Fibroblast of skin of abdomen (primary cell): Measurements from ENCODE around the gene GPR101. TPM values are rescaled to one million over a fixed set of nuclear protein-coding genes. Genes with fewer than 3 reads are reported as not detected.
A peak's percentile ranks its signal among the peaks of the same experiment; 100 is the strongest.

Experiments used
- DNase-seq: peaks from one replicate; pipeline ENCODE4 v3.0.0-alpha.2; 2013
- polyA plus RNA-seq, 2 experiments: library from polyadenylated mRNA; unstranded; fragments of 120-200 nt; gene quantifications; one replicate each; pipeline ENCODE4 v1.2.1, GENCODE V29; 2013; ENCODE audit not compliant: insufficient read length in 2 of 2

The GPR101 gene, protein sequence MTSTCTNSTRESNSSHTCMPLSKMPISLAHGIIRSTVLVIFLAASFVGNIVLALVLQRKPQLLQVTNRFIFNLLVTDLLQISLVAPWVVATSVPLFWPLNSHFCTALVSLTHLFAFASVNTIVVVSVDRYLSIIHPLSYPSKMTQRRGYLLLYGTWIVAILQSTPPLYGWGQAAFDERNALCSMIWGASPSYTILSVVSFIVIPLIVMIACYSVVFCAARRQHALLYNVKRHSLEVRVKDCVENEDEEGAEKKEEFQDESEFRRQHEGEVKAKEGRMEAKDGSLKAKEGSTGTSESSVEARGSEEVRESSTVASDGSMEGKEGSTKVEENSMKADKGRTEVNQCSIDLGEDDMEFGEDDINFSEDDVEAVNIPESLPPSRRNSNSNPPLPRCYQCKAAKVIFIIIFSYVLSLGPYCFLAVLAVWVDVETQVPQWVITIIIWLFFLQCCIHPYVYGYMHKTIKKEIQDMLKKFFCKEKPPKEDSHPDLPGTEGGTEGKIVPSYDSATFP
- not detected for polyA plus RNA-seq (2013, experiment 1 of 2; ENCODE audit: insufficient read length)
- not detected for polyA plus RNA-seq (2013, experiment 2 of 2; ENCODE audit: insufficient read length)

DNA sequence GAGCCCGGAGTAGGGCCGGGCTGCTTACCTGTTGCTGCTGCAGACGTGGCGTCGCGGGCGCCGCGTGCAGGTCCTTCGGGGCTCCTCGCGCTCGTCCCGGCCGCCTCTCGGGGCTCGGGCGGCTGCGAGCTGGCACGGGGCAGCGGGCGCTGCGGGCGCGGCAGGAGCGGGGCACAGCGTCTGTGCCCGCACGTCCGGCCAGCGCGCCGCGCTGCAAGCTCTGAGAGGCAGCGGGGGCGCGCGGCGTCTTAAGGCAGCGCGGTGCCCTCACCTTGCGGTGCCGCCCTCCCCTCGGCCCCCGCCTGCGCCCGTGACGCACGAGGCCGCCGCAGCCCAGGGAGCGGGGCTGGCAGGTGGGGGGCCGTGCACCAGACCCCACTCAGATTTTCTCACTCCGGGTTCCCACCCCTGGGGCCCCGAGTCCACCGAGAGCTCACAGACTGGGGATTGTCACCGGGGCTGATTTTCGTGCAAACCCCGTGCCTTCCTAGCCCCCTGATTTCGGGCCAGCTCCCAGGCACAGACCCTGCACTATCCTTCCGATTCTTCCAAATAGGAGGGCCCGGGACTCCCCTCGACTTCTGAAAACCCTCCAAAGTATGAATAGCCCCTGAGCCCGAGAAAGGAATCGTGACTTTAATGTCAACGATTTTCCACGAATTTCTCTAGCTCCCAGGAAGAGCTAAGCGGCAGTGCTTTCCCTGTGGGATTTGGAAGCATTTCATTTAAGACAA, at the start of gene GPR101:
GPR101 (minus strand) TSS at position 222 of the 734 bp plus-strand sequence. CDS start 2,321 bp downstream, outside the sequence.
- no peak for DNase-seq

DNA sequence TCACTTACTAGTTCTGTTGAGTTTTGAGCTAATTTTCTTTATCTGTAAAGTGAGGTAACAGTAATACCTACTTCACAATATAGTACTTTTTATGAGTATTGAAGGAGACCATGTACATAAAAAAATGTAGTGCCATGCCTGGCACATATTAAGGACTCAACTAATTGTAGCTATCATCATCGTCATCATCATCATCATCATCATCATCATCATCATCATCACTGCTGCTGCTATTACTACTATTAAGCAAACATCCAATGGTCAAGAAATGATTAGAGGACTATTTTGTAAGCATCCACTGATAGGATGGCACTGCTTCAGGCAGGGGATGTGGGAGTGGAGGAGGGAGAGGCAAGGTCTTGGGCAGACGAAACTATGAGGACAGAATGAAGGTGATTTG, 47.4 kb upstream of the GPR101 start:
- no peak for DNase-seq

DNA sequence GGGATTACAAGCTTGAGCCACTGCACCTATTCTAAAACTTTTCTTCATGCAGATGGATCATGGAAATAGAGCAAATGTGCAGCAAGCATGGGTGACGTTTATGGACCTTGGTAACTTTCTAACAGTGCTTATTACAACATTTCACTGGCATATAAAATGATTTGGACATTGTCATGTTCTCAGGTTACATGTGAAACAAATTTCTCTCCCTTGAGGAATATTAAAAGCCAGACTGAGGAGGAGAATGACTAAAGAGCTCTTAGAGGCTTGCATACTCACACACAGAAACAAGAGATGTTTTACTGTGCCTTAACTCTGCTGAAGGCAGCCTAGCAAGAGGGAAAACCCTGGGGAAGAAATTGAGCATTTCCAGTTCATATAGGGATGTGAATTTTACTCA, 38.6 kb upstream of the GPR101 start:
- no peak for DNase-seq

DNA sequence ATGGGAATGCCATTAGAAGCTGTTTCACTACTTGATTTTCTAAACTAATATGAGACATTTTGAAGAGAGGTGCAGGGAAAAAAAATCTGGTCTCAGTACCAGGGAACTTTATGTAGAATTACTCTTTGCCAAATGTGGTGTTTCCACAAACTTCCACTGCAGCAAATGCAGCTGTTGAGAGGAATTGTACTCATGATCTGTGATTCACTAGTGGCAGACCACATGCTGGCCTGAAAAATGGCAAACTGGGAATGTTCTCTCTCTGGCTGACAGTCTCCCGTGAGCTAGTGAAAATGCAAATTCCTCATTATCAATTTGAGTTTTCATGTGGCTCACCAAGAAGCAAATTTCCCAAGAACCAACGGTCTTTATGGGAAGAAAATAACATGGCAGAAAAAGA, 37.8 kb upstream of the GPR101 start:
- DNase-seq = no peak

DNA sequence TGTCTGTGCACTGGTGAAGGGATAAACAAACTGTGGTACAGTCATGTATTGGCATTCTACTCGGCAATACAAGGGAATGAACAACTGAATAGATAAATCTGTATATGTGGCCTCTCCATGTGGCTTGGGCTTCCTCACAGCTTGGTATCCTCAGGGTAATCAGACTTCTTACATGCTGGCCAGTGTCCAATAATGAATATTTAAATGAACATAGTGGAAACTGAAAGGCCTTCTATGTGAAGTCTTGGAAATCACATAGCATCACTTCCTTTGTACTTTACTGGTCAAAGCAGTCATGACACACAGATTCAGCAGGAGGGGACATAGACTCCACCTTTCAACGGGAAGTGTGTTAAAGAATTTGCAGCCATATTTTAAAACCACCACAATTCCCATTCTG, 33.4 kb upstream of the GPR101 start:
- DNase-seq = no peak

DNA sequence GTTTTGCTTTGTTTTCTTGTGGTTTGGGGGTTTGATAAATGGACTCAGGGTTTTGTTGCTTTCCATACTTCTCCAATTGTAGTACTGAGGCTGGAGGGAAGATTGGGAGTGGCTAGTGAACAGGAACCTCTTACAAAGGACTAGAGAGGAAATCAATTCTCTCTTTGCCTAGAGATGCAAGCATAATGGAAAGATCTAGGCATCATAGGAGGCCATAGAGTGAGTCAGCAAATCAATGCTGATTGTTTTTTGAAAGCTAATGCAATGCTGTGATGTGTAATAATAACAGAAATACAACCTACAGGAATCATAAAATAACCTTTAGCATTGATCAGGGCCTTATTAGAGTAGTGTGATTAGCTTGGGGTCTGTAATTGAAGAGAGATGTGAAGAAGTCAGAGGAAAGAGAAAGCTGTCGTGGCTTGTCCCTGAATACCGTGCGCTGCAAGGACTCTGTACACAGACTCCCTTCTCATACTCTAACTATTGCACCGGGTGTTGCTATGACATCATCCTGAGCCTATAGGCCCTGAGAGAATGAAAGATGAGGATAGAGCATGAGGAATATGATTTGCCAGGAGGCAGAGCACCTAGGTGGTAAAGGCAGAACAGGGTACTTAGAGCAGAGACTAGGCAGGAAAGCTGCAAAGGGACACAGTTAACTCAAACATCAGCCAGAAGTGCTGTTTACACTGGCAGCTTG, 29.3 kb upstream of the GPR101 start:
- no peak for DNase-seq

DNA sequence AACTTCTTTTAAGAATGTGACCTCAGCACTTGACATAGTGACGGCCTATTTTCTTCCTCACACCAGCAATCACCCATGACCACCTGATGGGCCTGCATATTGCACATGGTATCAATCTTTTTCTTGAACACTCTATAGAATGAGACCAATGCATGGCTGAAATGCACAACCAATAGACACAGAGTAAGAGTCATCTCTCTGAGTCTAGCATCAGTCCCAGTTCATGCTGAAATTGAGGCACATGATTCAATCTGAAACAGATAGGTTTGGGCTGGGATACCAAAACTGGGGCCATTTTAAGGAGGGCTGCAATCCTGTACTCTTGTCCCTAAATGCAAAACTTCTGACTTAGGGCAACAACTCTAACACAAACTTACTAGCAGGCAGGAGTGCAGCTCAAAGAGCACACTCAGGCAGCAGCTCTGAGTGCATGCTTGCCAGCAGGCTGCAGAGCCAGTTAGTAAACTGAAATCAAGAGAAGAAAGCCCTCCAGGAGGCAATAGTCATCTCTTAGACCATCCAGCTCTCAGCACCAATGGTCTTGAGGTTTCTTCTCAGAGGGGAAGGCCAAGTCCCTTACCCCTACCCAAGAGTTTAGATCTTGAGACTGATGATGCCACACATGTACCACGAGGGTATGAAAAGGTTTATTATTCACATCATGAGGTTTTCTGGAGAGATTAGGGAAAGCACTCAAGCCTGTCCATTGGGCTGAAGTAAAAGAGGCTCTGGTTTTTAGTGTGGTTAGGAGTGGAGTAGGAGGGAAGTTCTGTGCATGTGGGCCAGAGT, 24.7 kb upstream of the GPR101 start:
- DNase-seq = no peak

DNA sequence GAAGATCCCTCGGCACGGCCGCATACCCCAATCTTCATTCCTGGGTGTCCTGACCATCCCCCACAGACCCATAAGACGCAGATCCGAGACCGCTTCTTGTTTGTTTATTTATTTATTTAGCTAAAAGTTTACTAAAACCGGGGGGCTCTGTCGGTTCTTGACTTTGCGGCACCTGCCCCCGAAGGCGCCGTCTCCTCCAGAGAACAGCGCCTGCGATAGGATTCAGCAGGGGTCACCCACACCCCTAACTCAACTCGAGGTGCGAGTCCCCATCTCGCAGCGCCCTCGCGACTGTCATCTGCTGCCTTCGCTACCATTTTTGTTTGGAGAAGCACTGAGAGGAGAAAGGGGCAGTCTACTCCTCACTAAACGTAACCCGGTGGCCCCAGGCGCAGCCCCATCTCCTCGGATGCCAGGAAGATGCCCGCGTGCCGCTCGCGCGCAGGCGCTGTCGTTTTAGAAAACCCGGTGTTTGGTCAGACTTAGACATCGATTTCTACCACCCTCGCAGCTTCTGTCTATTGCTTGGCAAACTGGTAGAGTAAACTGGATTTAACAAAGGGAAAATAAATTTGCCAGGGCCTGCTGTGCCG, 18.9 kb upstream of the GPR101 start:
- DNase-seq = no peak

DNA sequence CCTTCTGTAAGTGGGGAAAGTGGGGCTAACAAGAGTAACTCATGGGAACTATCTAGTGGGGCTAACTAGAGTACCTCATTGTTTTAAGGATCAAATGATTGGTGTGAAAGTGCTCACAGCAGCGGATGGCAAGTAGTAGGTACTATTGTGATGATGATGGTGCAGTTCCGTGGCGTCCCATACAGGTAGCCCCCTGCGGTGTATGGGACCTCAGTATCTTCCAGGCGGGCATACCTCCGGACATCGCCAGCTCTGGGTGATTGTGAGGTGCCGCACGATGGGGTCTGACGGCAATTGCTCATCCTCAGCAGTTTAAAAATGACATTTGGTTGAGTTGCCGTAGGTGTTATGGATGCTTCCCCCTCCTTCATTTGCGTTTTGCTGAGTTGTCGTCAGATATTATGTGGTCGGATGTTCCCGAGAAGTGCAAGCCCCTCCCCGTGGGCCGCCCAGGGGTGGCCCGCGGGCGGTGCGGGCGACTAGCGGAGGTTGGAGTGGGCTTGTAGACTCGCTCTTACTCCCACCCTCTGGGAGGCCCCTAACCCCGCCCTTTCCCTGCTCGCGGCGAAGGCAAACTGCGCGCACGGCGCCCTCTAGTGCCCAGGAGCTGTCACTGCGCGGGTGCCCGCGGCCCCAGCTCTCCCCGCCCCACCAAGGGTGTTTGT, 18.3 kb upstream of the GPR101 start:
- peak; percentile 48 for DNase-seq

DNA sequence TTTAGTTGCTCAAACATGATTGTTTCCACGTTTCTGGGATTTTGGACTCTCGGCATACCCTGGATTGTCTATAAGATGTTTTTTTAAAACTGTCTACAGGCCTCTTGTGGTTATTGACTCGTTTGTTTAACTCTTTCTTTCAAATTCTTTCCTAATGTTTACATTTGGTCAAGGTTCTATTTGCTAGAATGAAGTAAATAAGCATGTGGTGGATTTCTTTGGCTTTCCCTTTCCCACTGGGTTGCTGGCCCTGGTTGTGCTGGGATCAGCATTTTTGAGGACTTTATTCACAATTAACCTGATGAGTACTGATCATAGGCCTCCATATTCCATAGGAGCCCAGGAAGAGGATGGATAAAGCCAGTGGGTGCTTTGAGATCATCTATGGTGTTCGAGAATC, 11.1 kb upstream of the GPR101 start:
- DNase-seq = no peak

DNA sequence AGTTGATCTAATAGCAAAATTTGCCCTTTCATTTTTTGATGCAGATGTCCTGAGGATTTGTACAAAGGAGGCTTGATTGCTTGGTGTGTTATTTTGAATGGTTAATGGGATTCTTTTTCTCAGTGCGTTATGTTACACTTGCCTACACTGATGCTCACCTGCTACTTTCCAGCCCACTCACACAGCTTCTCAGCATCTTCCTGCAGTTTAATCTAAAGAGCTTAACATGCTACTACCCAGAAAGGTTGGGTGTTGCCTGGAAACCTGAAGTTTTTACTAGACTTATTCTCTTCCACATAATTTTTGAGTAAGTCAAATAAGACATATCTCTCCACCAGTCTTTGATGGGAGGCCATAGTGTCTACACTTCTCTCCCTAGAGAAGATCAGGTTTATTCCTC, 9.9 kb upstream of the GPR101 start:
- DNase-seq = no peak

DNA sequence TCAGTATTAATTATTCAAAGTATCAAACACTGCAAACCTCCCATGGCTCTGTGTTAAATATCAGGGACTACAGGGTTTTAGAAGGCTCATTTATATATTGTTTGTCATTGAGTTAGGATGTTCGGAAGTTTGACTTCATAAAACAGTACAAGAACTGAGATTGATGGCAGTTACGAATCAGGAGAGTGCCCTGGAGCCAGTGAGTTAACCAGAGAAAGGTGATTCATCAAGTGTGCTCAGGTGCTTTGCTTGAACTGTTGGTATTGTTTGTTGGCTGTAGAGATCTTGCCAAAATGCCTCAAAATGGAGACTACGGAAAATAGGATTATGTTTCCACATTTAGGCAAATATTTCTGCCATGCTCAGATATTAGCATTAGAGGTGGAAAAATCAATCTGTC, 7.5 kb upstream of the GPR101 start:
- DNase-seq = no peak

DNA sequence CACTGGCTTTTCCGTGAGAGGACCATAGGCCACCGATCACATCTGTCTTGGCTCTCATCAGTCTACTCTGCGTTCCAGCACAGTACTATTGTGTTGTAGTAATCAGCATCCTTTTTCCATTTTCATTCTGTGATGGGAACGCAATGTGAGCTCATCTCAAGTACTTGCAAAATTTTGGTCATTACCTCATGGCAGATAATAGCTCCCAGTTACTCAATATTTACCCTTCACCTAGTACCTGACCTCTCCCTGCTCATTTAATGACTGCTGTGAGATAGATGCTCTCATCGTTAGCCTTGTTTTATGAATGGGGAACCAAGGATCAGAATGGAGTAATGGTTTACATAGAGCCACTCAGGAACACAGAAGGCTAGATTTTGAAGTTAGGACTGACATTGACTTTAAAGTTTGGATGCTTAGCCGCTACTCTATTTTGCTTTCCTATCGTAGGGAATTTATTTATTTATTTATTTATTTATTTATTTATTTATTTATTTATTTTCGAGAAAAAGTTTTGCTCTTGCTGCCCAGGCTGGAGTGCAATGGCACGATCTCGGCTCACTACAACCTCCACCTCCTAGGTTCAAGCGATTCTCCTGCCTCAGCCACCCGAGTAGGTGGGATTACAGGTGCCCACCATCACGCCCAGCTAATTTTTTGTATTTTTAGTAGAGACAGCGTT, 6.5 kb upstream of the GPR101 start:
- no peak for DNase-seq

DNA sequence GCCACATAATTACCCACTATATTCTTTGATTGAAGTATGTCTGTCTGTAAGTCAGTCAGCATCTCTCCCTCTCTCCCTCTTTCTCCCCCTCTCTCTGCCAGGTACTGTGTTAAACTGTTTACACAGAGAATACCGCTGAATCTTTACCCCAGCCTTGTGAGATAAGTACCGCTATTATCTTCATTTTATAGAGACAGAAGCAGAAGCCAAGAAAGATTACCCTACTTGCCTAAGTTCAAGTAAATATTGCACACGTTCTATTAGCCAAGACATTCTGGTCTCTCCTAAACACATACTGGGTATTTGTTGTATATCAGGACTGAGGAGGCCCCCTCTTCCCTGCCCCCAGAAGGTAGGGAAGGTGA, 695 bp upstream of the GPR101 start:
- DNase-seq = no peak

DNA sequence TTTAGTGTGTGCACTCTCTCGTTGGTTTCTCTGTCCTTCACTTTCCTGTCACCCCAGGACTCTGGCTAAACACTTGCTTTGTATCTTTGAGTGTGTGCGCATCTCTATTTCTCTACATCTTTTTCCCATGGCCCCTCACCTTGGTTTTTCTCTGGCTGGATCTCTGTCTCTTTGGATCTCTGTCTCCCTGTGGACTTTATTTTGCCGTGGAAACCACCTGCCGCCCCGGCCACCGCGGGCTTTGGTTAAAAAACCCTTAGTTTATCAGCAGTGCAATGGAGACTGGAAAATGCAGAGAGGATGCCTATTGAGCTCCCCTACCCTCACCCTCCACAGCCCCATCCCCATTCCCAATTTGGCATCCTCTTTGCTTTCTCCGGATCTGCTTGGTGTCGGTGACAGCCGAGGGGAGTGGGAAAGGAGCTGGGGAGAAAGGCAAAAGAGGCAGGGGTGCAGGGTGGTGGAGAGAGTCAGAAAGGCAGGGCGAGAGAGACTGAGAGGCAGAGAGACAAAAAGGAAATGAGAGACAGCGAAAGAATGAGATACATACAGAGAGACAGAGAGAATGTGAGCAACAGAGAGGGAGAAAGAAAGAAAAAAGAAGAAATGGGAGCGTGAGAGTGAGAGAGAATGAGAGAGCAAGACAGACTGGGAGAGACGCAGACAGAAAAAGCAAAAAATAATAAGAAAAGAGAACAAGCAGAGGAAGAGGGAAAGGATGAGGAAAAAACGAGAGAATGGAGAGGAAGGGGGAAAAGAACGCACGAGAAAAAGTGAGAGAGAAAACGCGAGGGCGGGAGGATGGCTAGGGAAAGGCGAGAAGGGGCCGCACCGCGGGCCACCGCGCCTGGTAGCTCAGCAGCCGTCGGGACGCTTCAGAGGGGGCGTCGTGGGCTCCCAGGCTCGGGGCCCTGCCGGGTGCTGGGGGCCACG, 688 bp downstream of the GPR101 start:
- no peak for DNase-seq

DNA sequence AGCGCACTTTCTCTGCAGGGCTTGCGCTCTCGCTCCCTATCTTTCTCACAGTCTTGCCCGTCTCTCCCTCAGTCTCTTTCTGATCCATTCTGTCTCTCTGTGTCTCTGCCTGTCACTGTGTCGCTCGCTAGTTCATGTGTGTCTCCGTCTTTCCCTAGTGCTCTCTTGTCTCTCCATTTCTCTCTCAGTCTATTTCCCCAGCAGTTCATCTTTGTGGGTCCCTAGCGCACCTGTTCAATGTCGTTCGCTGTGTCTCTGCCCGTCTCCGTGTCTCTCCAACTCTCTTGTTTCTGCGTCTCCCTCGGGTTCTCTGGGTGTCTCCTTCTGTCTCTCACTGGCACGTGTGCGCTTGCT, 1.5 kb downstream of the GPR101 start:
- DNase-seq = no peak

DNA sequence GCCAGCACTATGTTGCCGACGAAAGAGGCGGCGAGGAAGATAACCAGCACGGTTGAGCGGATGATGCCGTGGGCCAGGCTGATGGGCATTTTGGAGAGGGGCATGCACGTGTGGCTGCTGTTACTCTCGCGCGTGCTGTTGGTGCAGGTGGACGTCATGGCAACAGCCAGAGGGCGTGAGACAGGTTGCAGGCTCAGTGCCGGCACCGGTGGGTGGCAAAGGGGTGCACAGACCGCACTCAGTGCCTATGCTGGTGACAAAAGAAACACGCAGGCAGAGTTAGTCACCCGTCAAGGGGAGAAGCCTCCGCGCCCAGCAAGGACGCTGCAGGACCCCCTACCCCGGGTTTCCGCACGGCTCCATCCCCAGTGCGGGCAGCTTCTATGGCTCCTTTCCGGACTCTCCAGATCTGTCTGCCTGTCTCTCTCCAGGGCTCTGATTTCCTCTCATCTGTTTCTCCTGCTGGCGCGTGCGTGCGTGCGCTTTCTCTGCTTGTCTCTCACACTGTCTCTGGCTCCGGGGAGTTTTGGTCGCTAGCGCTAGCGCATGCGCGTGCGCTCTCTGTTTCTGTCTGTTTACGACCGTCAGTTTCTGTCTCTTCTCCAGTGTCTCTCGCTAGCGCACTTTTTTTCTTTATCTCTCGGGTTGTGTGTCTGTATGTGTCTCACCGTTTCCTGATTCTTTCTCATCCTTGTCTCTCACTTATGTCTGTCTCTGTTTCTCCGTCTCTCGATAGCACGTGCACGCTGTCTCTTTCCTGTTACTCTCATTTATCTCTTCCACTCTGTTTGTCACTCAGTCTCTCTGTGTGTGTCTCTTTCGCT, 2.1 kb downstream of the GPR101 start:
- peak; percentile 38 for DNase-seq

DNA sequence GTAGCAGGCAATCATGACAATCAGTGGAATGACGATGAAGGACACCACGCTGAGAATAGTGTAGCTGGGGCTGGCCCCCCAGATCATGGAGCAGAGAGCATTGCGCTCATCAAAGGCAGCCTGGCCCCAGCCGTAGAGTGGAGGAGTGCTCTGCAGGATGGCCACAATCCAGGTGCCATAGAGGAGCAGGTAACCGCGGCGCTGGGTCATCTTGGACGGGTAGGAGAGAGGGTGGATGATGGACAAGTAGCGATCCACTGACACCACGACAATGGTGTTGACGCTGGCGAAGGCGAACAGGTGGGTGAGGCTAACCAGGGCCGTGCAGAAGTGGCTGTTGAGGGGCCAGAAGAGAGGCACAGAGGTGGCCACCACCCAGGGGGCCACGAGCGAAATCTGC, 2.8 kb downstream of the GPR101 start:
- DNase-seq = no peak

DNA sequence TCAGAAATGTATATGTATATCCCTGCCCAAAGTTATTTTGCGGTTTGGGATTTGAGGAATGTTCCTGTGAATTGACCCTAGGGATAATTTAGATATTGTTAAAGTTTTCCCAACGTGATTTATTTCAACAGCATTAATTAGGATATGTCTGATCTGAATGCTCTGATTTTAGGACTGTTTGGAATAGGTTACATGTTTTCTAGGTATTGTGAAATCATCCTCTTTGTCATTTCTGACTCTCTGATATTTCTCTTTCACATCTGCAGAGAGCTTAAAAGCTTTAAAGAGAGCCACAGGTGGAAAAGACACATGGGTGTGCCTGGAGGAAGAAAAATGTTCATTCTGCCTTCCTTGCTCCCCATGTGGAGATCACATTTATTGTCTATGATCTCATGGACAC, 5.1 kb downstream of the GPR101 start:
- DNase-seq = no peak
